GM21529 (cell line): ENCODE data around the gene CELF6.

Experiments
- ATAC-seq: cut with Tn5 transposase; IDR thresholded peaks from one replicate; pipeline ENCODE4 v1.9.1; 2021; ENCODE audit not compliant: unreplicated experiment

The CELF6 gene

DNA sequence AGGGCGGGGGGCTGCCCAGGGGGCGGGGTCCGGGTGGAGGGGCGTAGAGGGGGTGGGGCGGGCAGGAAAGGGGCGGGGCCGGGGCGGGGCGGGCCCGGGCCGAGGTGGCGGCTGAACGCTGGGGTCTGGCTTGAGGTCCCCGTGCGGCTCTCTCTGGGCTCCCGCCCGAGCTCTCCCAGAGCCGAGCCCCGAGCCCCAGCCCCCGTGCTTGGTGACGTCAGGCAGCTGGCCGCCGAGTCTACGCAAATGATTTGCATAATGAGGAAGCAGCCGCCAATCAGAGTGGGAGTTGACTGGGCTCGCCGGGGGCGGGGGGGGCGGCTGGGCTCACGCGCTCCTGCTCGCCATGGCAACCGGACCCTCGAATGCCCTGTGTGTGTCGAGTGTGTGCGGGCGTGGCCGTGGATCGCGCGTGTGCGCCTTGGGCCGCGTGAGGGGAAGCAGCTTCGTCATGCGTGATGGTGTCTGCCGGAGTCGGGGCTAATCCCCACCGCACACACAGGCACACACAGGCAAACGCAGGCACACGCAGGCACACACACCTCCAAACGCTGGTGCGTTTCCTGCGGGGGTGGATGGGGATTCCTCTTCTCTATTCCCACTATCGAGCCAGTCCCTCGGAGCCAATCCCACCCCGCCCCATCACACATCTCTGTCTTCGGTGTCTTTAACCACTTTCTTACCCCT lies at the start of gene CELF6:
TSS of gene CELF6 (minus strand) at position 173 of the 687 bp plus-strand sequence. CDS start 283 bp downstream, outside the sequence.
- ATAC-seq, result peak; percentile 71

DNA sequence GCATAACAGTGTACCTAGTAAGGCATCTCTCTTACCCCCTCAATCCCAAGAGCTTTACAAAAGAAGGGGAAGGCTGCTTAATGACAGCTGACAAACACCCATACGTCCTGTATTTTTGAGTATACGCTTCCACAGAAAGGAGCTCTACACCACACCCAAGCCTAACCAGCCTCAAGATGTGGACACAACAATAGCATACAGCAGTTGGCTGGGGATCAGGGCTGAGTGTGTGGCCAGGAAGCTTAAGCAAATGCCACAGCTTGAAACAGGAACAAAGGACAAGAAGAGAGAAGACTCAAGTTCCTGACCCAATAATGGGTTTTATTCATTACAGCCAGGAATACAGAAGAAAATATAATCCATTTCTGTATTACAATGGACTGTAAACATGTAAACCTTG lies 48.9 kb upstream of the CELF6 start:
- ATAC-seq, result no peak

DNA sequence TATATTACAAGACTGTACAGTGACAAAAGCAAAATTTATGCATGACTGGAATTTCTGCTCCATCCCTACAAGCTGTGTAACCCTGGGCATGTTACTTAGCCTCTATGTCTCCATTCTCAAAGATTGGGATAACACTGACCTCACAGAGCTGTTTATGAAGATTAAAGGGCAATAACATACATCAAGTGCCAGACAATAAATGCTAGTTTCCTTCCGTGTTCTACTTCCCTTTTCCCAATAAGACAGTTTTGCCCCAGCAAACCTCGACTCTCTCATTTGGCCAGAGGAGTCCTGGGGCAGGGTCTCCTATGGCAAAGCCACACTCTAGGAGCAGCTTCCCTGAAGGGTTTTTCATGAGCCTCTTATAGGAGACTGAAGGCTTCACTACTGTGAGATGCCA lies 48.4 kb upstream of the CELF6 start:
- ATAC-seq, result no peak

- ATAC-seq, result peak; percentile 93
Measured at GRCh38 chr15:72365844-72366243, 45.9 kb upstream of the CELF6 start.

- no peak for ATAC-seq
Measured at GRCh38 chr15:72361176-72361575, 41.2 kb upstream of the CELF6 start.

- peak; percentile 70 for ATAC-seq
Measured at GRCh38 chr15:72358650-72359171, 38.8 kb upstream of the CELF6 start.

- no peak for ATAC-seq
Measured at GRCh38 chr15:72358121-72358520, 38.2 kb upstream of the CELF6 start.

- ATAC-seq, result no peak
Measured at GRCh38 chr15:72354496-72354895, 34.5 kb upstream of the CELF6 start.

DNA sequence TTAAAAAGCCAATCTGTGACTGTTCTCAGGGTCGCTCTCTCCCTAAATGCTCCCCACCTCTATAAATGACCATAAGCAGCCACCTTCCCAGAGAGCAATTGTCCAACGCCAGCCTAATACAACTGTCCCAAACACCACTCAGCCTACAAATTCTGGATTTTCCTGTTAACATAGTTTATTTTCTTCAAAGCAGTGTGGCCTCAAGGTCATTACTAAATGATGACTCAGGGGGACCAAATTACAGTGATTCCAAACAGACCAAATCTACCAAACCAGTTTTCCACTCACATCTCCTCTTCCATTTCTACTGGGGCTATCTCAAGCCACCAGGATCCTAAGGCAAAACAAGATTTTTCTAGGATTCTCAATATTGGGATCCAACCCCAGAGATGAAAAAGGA lies 33.3 kb upstream of the CELF6 start:
- ATAC-seq, result no peak

GRCh38 chr15:72345806-72346205 lies 25.8 kb upstream of the CELF6 start:
- no peak for ATAC-seq

- ATAC-seq, result no peak
Measured at GRCh38 chr15:72345280-72345679, 25.3 kb upstream of the CELF6 start.

DNA sequence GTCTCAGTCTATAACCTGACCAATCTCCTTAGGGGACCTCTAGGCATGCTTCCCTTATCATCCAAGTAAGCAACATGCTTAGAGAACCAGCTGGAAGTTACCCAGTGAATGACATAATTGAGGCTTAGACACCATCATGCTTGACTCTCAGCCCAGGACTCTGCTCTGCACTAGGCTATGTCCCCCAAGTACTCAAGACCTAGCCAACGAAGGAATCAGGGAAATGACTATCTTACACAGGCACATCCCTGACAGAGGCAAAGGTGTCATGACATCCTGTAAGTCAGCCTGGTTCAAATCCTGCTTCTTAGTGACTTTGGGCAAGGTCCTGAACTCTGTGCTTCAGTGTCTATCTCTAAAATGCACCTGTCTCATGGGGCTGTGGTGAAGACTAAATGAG lies 24.6 kb upstream of the CELF6 start:
- ATAC-seq, result no peak

GRCh38 chr15:72342385-72342784 lies 22.4 kb upstream of the CELF6 start:
- ATAC-seq, result no peak

DNA sequence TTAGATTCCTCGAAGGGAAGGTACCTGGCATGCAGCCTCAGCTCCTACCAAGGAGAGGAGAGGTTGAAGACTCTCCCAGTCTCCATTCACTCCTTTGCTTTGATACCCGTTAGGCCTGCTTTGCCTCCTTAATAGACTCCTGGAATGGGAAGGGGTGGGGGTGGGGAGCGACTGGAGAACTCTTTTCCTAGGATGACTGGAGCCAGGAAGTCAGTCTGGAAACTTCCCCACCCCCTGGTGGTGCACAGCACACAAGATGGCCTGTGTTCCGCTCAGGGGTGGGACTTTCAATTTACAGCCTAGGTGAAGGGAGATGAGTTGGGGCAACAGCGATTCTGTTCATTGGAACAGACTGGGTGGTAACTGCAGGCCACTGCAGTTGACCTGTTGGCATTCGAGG lies 21.4 kb upstream of the CELF6 start:
- ATAC-seq, result no peak

GRCh38 chr15:72340366-72340765 lies 20.4 kb upstream of the CELF6 start:
- ATAC-seq, result no peak

GRCh38 chr15:72339777-72340177 lies 19.8 kb upstream of the CELF6 start:
- ATAC-seq, result no peak

DNA sequence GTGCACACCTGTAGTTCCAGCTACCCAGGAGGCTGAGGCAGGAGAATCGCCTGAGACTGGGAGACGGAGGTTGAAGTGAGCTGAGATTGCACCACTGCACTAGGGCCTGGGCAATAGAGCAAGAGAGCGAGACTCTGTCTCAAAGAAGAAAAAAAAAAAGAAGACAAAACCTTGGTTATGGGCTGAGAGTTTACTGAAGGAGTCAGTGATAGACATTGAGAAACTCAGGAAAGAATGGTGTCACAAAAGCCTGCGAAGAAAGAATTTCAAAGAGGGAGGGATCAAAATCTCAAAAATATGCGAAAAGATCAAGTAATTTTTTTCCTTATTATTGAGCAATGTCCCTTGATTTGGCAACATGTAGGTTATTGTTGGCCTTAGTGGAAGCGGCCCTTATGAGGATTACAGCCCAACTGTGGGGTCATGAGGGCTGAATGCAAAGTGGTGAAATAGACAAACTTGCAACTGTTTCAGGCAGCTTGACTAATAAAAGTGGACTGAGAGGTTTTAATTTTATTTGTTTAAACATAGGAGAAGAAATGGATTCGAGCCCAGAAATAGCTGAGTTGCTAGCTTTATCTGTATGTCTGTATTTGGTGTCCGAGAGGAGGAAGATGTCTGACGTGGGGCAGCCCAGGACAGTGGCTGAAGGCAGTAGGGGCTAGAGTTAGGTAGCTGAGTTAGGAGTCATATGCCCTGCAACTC lies 18.8 kb upstream of the CELF6 start:
- ATAC-seq, result no peak

DNA sequence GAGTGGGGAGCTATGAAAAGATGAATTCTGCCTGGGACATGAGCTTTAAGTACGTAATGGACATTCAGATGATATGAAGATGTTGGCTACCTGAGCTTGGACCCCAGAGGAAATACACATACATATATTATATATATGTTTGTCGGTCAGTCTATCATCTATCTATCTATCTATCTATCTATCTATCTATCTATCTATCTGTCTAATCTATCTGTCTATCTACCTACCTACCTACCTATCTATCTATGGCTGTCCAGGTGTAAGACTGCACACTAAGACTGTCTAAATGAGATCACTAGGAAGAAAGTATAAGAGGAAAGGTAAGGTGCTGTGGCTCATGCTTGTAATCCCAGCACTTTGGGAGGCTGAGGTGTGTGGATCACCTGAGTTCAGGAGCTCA lies 18.2 kb upstream of the CELF6 start:
- no peak for ATAC-seq

DNA sequence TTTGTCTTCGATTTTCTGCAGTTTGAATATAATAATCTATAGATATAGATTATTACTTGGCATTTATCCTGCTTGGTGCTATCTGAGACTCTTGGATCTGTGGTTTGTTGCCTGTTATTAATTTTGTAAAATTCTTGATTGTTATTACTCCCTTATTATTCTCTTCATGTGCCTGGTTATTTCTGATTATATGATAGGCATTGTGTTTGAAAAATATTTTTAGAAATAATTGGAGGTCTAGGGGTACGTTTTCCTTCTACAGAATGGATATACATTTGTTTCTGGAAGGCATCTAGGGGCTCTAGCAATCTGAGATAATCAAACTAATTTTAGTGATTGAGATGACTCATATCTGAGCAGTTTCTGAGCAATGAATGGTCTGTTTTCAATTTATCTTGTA lies 14.9 kb upstream of the CELF6 start:
- ATAC-seq, result no peak

GRCh38 chr15:72331021-72331420 lies 11.1 kb upstream of the CELF6 start:
- ATAC-seq, result no peak

GRCh38 chr15:72323752-72324151 lies 3.8 kb upstream of the CELF6 start:
- no peak for ATAC-seq

GRCh38 chr15:72319360-72319984 lies 485 bp downstream of the CELF6 start:
- ATAC-seq, result peak; percentile 39
